ENCODE data around the gene MRPL53.

The MRPL53 gene

GRCh38 chr2:74428675-74429074 lies 43.8 kb downstream of the MRPL53 start:
- no peak overlapping the region for H3K27ac ChIP-seq
- TF ChIP-seq CTCF (conservative IDR thresholded peaks at IDR 0.05) (no peak), ZFX (IDR thresholded peaks at IDR 0.05) (no peak)

- TF ChIP-seq CTCF (conservative IDR thresholded peaks at IDR 0.05), result no peak
- no peak for TF ChIP-seq ZFX (IDR thresholded peaks at IDR 0.05)
- no peak overlapping the region for H3K27ac ChIP-seq
Measured at GRCh38 chr2:74427551-74427950, 44.9 kb downstream of the MRPL53 start.

- no peak overlapping the region for H3K27ac ChIP-seq
- TF ChIP-seq CTCF (conservative IDR thresholded peaks at IDR 0.05) (no peak), ZFX (IDR thresholded peaks at IDR 0.05) (no peak)
Measured at GRCh38 chr2:74426181-74426758, 46.2 kb downstream of the MRPL53 start.

- H3K27ac ChIP-seq, result no peak overlapping the region
Measured at GRCh38 chr2:74425523-74425922, 47.0 kb downstream of the MRPL53 start.

GRCh38 chr2:74424995-74425406 lies 47.5 kb downstream of the MRPL53 start:
- no peak overlapping the region for H3K27ac ChIP-seq
- TF ChIP-seq ZFX (IDR thresholded peaks at IDR 0.05), result no peak
- no peak for TF ChIP-seq CTCF (conservative IDR thresholded peaks at IDR 0.05)

More at GRCh38 chr2:74425523-74425922, 47.0 kb downstream of the MRPL53 start:
- TF ChIP-seq CTCF (conservative IDR thresholded peaks at IDR 0.05) (no peak), ZFX (IDR thresholded peaks at IDR 0.05) (no peak)

GRCh38 chr2:74424139-74424992 lies 48.1 kb downstream of the MRPL53 start:
- no peak for TF ChIP-seq CTCF (conservative IDR thresholded peaks at IDR 0.05)
- TF ChIP-seq ZFX (IDR thresholded peaks at IDR 0.05), result no peak
- H3K27ac ChIP-seq, result no peak overlapping the region

Measured in C4-2B (cell line).